Measurements from ENCODE around the gene HTR1E. TPM values are rescaled to one million over a fixed set of nuclear protein-coding genes. Genes with fewer than 3 reads are reported as not detected.

The HTR1E gene
- total RNA-seq (not detected in 2 replicates), polyA plus RNA-seq (not detected in 2 replicates), polyA minus RNA-seq (not detected in 2 replicates)
- not detected for total RNA-seq (2013)

DNA sequence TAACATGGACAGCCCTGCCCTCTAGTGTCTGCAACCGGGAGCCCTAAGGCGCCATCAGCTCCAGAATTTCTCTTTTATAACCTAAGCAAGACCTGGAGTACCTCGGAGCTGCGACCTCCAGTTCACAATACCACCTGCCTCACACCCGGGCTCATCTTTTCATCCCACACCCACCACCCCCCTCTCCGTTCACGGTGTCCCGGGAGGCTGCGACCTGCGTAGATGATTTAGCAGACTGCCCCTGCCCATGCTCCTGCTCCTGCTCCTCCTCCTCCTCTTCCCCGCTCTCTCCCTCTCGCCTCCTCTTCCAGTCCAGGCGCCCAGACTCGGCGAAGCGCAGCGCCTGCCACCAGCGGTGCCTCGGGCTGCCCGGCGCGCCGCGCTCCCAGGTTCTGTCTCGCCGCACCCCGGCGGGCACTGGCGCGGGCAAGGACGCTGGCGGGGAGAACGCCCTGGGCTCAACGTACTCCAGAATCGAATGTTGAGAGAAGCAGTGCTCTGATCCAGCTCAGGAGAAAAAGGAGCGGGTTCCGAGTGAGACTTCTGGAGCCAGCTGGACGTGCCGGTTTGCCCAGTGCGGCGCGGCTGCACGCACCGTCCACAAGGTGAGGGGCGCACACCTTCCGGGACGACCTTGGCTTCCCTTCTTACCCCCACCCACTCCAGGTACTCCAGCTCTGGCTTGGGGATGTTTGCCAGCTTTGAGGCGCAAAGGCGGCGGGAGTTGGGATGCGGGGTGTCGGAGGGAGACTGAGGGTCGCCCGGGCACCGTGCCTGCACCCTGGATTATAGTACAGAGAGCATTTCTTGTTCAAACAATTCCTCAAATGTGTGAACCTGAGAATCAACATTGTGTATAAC lies at the start of gene HTR1E:
Gene HTR1E (plus strand): TSS at position 310 of the 861 bp plus-strand sequence. CDS start 77,807 bp downstream, outside the sequence.
- CTCF ChIA-PET: no interaction called here

More for the DNA sequence above, at the start of gene HTR1E:
- H3K27me3 ChIP-seq (replicated peaks in 1 of 4; ENCODE audit: control extremely low read depth in 1 of 4, control insufficient read depth in 3 of 4, insufficient read depth in 4 of 4, low read length in 3 of 4): peaks cover 0 to 32% (median 19%) of the 10 kb centered on the region in 4 experiments
- H3K4me1 ChIP-seq (ENCODE audit: control insufficient read depth in 2 of 2, insufficient read depth in 2 of 2, low read length in 2 of 2): peaks cover 12 to 14% of the 10 kb centered on the region in 2 donors
- 6% methylated on average over 47 of the region's 55 CpGs for WGBS (ENCODE audit: insufficient coverage)
- H3K4me3 ChIP-seq (ENCODE audit: control extremely low read depth in 1 of 5, extremely low read depth in 1 of 5, insufficient read depth in 1 of 5, low read depth in 2 of 5, low read length in 4 of 5): peak within 1 kb of the TSS in 2 of 5 experiments; percentile 39 to 47
- H3K9me3 ChIP-seq (ENCODE audit: control extremely low read depth in 1 of 3, control insufficient read depth in 2 of 3, insufficient read depth in 1 of 3, low read length in 2 of 3): peaks cover 0 to 5% (median 0%) of the 10 kb centered on the region in 3 donors
- H3K27ac ChIP-seq (ENCODE audit: low read length in 2 of 2): no peak within 1 kb of the TSS
- Mint-ChIP-seq H3K4me1 (peaks cover 19% of the 10 kb centered on the region), H3K4me3 (peak within 1 kb of the TSS; percentile 73), H3K27me3 (peaks cover 57% of the 10 kb centered on the region), H3K27ac (no peak within 1 kb of the TSS), H3K9me3 (ENCODE audit: insufficient read depth) (no peaks in the 10 kb centered on the region)
- peak within 1 kb of the TSS; percentile 63 for H3K4me2 ChIP-seq (replicated peaks; ENCODE audit: low read depth, low read length, poor library complexity, severe bottlenecking)
- H3K9ac ChIP-seq (ENCODE audit: low read length): peak within 1 kb of the TSS; percentile 41
- no peaks in the 10 kb centered on the region for H4K20me1 ChIP-seq (ENCODE audit: control insufficient read depth, insufficient read depth, low read length, poor library complexity, severe bottlenecking)
- no peak for ATAC-seq (ENCODE audit: low read depth)
- peak within 1 kb of the TSS; percentile 63 for H2AFZ ChIP-seq (ENCODE audit: insufficient read depth, low read depth, low read length, poor library complexity, severe bottlenecking)
- H3K79me2 ChIP-seq (ENCODE audit: control insufficient read depth, insufficient read depth, low read length): no peaks in the 10 kb centered on the region
- TF ChIP-seq, protein P1, sequence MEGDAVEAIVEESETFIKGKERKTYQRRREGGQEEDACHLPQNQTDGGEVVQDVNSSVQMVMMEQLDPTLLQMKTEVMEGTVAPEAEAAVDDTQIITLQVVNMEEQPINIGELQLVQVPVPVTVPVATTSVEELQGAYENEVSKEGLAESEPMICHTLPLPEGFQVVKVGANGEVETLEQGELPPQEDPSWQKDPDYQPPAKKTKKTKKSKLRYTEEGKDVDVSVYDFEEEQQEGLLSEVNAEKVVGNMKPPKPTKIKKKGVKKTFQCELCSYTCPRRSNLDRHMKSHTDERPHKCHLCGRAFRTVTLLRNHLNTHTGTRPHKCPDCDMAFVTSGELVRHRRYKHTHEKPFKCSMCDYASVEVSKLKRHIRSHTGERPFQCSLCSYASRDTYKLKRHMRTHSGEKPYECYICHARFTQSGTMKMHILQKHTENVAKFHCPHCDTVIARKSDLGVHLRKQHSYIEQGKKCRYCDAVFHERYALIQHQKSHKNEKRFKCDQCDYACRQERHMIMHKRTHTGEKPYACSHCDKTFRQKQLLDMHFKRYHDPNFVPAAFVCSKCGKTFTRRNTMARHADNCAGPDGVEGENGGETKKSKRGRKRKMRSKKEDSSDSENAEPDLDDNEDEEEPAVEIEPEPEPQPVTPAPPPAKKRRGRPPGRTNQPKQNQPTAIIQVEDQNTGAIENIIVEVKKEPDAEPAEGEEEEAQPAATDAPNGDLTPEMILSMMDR (IDR thresholded peaks at IDR 0.05): peak; percentile 2
- no peak for TF ChIP-seq EZH2 (IDR thresholded peaks at IDR 0.05; ENCODE audit: borderline replicate concordance, insufficient read depth, low read depth, low read length, poor library complexity, severe bottlenecking)
- H3K36me3 ChIP-seq (replicated peaks in 1 of 2; ENCODE audit: control extremely low read depth in 1 of 2, control insufficient read depth in 1 of 2, extremely low read depth in 1 of 2, insufficient read depth in 2 of 2, low read length in 1 of 2): no peaks in the 10 kb centered on the region
- intact Hi-C loops (cut with micrococcal nuclease): loop anchor here (5.0 kb wide), 1 partner anchor 1015 kb away; no protein-coding TSS in a partner anchor
- DNase-seq: peak; percentile 27
- POLR2A ChIA-PET: no interaction called here

Measured in B cell (primary cell).